MM.1S (cell line): ENCODE measurements around the gene DDX51.

Experiments
- DNase-seq: peaks from one replicate; pipeline ENCODE4 v3.0.0-alpha.2; 2015
- H2AFZ ChIP-seq: fragments of 300-600 bp; sonication (generic); 2 replicates; pipeline ENCODE4 v1.6.0; 2016; ENCODE audit warnings: antibody characterized with exemption, low read length
- H3F3A ChIP-seq: fragments of 300-600 bp; sonication (generic); 2 replicates; pipeline ENCODE4 v1.6.1; 2016; ENCODE audit warnings: mild to moderate bottlenecking, antibody characterized with exemption, low read length, moderate library complexity, mixed read lengths; ENCODE audit not compliant: insufficient read depth
- H3K27ac ChIP-seq: fragments of 300-600 bp; sonication (generic); 2 replicates; pipeline ENCODE4 v1.5.1; 2016; ENCODE audit warnings: mild to moderate bottlenecking, low read length
- H3K27me3 ChIP-seq: fragments of 300-600 bp; sonication (generic); replicated peaks from 2 replicates; pipeline ENCODE4 v1.6.0; 2016; ENCODE audit warnings: low read length; ENCODE audit not compliant: insufficient read depth
- H3K36me3 ChIP-seq: fragments of 300-600 bp; sonication (generic); replicated peaks from 2 replicates; pipeline ENCODE4 v1.6.1; 2016; ENCODE audit warnings: mild to moderate bottlenecking, low read length, mixed read lengths; ENCODE audit not compliant: insufficient read depth
- H3K4me1 ChIP-seq: fragments of 300-600 bp; sonication (generic); 2 replicates; pipeline ENCODE4 v1.6.1; 2016; ENCODE audit warnings: low read length, mixed read lengths
- H3K4me2 ChIP-seq: fragments of 300-600 bp; sonication (generic); 2 replicates; pipeline ENCODE4 v1.6.0; 2016; ENCODE audit warnings: low read depth, low read length
- H3K4me3 ChIP-seq: fragments of 300-600 bp; sonication (generic); 2 replicates; pipeline ENCODE4 v1.5.1; 2016; ENCODE audit warnings: low read length, mixed read lengths
- H3K79me2 ChIP-seq: fragments of 300-600 bp; sonication (generic); 2 replicates; pipeline ENCODE4 v1.6.1; 2016; ENCODE audit warnings: mixed run types, low read length, mixed read lengths
- H3K9ac ChIP-seq: fragments of 300-600 bp; sonication (generic); 2 replicates; pipeline ENCODE4 v1.6.1; 2016; ENCODE audit warnings: low read length, mixed read lengths
- H3K9me2 ChIP-seq: fragments of 300-600 bp; sonication (generic); replicated peaks from 2 replicates; pipeline ENCODE4 v1.6.1; 2016; ENCODE audit warnings: mild to moderate bottlenecking, low read length, mixed read lengths; ENCODE audit not compliant: insufficient read depth
- H3K9me3 ChIP-seq: fragments of 300-600 bp; sonication (generic); replicated peaks from 2 replicates; pipeline ENCODE4 v1.6.1; 2016; ENCODE audit warnings: mild to moderate bottlenecking, low read length, mixed read lengths; ENCODE audit not compliant: insufficient read depth
- H4K20me1 ChIP-seq: fragments of 300-600 bp; sonication (generic); 2 replicates; pipeline ENCODE4 v1.6.1; 2016; ENCODE audit warnings: mild to moderate bottlenecking, low read length, moderate library complexity, mixed read lengths; ENCODE audit not compliant: insufficient read depth
- EZH2 ChIP-seq: fragments of 300-600 bp; sonication (generic); optimal IDR thresholded peaks from 2 replicates; pipeline ENCODE3; 2017; ENCODE audit warnings: low read depth, mild to moderate bottlenecking, antibody characterized with exemption, low read length, mixed read lengths
- EZH2phosphoT487 ChIP-seq: fragments of 300-600 bp; sonication (generic); IDR thresholded peaks from 2 replicates; pipeline ENCODE4 v1.6.1; 2018; ENCODE audit warnings: antibody characterized with exemption, low read length
- TF ChIP-seq, protein P1 (sequence below): fragments of 300-600 bp; sonication (generic); IDR thresholded peaks from 2 replicates; pipeline ENCODE4 v1.5.1; 2016; ENCODE audit warnings: antibody characterized with exemption, low read length, mixed read lengths

The DDX51 gene

DNA sequence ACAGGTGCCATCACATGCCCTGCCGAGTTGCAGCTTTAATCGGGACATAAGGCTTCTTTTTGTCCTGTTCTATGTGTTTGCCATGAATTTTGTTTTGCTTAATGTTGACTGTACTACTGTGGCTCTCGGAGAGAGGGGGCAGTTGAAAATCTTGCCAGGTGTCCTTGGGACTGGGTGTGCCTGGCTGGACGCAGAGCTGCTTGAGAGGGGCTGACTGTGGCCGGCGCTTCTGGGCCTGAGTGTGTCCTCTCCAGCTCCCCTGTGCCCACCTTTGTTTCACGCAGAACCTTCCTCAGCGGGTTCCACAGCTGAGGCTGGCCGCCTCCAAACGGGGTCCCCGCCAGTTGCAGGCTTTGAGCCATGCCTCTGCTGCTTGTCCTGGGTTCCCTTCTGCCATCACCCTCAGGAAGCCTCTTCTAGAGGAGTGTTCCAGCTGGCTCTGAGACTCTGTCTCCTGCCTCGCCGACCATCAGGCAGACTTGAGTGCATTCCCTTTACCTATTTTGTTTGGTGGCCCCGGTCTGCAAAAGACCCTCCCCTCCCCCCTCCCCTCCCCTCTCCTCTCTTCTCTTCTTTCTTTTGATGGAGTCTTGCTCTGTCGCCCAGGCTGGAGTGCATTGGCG is 49.7 kb downstream of the DDX51 start:
- H3K4me2 ChIP-seq, result no peak overlapping the region
- H2AFZ ChIP-seq, result no peak overlapping the region
- no peak overlapping the region for H3K27ac ChIP-seq
- H3K9me3 ChIP-seq, result no peaks in the 10 kb centered on the region
- no peak overlapping the region for H3K9ac ChIP-seq
- TF ChIP-seq EZH2, result no peak
- no peak for TF ChIP-seq EZH2phosphoT487
- TF ChIP-seq, protein P1, sequence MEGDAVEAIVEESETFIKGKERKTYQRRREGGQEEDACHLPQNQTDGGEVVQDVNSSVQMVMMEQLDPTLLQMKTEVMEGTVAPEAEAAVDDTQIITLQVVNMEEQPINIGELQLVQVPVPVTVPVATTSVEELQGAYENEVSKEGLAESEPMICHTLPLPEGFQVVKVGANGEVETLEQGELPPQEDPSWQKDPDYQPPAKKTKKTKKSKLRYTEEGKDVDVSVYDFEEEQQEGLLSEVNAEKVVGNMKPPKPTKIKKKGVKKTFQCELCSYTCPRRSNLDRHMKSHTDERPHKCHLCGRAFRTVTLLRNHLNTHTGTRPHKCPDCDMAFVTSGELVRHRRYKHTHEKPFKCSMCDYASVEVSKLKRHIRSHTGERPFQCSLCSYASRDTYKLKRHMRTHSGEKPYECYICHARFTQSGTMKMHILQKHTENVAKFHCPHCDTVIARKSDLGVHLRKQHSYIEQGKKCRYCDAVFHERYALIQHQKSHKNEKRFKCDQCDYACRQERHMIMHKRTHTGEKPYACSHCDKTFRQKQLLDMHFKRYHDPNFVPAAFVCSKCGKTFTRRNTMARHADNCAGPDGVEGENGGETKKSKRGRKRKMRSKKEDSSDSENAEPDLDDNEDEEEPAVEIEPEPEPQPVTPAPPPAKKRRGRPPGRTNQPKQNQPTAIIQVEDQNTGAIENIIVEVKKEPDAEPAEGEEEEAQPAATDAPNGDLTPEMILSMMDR, result no peak
- H3K4me3 ChIP-seq, result no peak overlapping the region
- H3K36me3 ChIP-seq, result no peaks in the 10 kb centered on the region
- no peaks in the 10 kb centered on the region for H3K9me2 ChIP-seq
- H3F3A ChIP-seq, result no peaks in the 10 kb centered on the region
- H4K20me1 ChIP-seq, result no peaks in the 10 kb centered on the region
- no peak for DNase-seq
- H3K4me1 ChIP-seq, result no peaks in the 10 kb centered on the region
- H3K27me3 ChIP-seq, result no peaks in the 10 kb centered on the region
- H3K79me2 ChIP-seq, result no peaks in the 10 kb centered on the region

DNA sequence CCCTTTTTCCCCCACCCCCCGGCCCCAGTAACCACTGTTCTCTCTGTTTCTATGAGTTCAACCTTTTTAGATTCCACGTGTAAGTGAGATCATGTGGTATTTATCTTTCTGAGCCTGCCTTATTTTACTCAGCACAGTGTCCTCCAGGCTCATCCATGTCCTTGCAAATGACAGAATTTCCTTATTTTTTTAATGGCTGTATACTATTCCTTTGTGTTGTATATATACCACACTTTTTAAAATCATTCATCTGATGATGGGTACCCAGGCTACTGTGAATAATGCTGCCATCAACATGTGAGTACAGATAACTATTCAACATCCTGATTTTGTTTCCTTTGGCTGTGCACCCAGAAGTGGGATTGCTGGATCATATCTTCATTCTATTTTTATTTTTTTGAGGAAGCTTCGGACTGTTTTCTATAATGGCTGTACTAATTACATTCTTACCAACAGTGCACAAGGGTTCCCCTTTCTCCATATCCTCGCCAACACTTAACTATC is 54.7 kb downstream of the DDX51 start:
- H3F3A ChIP-seq, result no peaks in the 10 kb centered on the region
- TF ChIP-seq EZH2, result no peak
- TF ChIP-seq, protein P1, result no peak
- no peak for TF ChIP-seq EZH2phosphoT487
- peaks cover 4% of the 10 kb centered on the region; the same call in 1 of the 2 replicates for H3K79me2 ChIP-seq

More for the DNA sequence above, 54.7 kb downstream of the DDX51 start:
- H3K4me3 ChIP-seq, result no peak overlapping the region
- H3K27me3 ChIP-seq, result no peaks in the 10 kb centered on the region
- H3K9me3 ChIP-seq, result no peaks in the 10 kb centered on the region
- H3K27ac ChIP-seq, result no peak overlapping the region
- no peaks in the 10 kb centered on the region for H3K9me2 ChIP-seq
- no peak for DNase-seq
- H2AFZ ChIP-seq, result no peak overlapping the region
- no peak overlapping the region for H3K4me2 ChIP-seq
- no peak overlapping the region for H3K9ac ChIP-seq
- H3K36me3 ChIP-seq, result no peaks in the 10 kb centered on the region
- no peaks in the 10 kb centered on the region for H4K20me1 ChIP-seq
- H3K4me1 ChIP-seq, result no peaks in the 10 kb centered on the region
